ENCODE data around the gene CDCP2.

DNA sequence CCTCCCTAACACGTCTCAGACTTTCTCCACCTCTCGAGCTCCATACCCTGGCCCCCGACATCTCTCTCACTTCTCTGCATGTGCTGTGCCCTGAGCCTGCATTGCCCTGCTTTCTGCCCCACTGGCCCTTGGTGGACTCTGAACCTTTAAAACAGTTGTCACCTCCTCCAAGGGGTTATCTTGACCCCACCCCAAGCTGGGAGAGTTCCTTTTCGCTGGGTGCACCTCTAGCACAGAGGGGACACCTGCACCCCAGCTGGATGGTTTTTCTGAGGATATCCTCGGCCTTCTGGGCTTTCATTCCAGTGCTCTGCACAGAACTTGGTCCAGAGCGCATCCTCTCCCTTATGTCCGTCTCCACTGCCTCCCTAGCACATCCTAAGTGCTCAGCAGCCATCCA is 4.2 kb upstream of the CDCP2 start:
- TF ChIP-seq, protein P1, sequence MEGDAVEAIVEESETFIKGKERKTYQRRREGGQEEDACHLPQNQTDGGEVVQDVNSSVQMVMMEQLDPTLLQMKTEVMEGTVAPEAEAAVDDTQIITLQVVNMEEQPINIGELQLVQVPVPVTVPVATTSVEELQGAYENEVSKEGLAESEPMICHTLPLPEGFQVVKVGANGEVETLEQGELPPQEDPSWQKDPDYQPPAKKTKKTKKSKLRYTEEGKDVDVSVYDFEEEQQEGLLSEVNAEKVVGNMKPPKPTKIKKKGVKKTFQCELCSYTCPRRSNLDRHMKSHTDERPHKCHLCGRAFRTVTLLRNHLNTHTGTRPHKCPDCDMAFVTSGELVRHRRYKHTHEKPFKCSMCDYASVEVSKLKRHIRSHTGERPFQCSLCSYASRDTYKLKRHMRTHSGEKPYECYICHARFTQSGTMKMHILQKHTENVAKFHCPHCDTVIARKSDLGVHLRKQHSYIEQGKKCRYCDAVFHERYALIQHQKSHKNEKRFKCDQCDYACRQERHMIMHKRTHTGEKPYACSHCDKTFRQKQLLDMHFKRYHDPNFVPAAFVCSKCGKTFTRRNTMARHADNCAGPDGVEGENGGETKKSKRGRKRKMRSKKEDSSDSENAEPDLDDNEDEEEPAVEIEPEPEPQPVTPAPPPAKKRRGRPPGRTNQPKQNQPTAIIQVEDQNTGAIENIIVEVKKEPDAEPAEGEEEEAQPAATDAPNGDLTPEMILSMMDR (conservative IDR thresholded peaks at IDR 0.05; ENCODE audit: low read depth, low read length): no peak
- TF ChIP-seq EZH2 (IDR thresholded peaks at IDR 0.05; ENCODE audit: low read length, unreplicated experiment): no peak

All from PC-3 (cell line).